Type B pancreatic cell (in vitro differentiated cells): ENCODE results near the gene SLC44A5. TPM values are rescaled to one million over a fixed set of nuclear protein-coding genes. Genes with fewer than 3 reads are reported as not detected.
"Not testable (repeated sequence)": the region's sequence is repeated elsewhere in the genome, so short reads cannot be mapped to it uniquely, and the experiment has no call there.

Experiments
- DNase-seq: peaks from one replicate; pipeline ENCODE4 v3.0.0; 2021; ENCODE audit warnings: mixed read lengths; ENCODE audit not compliant: unreplicated experiment; ENCODE audit errors: extremely low spot score
- H3K27ac Mint-ChIP-seq: 2 replicates; pipeline ENCODE4 v1.8.0; 2021; ENCODE audit warnings: mild to moderate bottlenecking, mixed read lengths
- H3K27me3 Mint-ChIP-seq: 2 replicates; pipeline ENCODE4 v1.8.0; 2021; ENCODE audit warnings: mixed read lengths
- H3K36me3 Mint-ChIP-seq: 2 replicates; pipeline ENCODE4 v1.8.0; 2021; ENCODE audit warnings: mixed read lengths
- H3K4me1 Mint-ChIP-seq: one replicate; pipeline ENCODE4 v1.8.0; 2021; ENCODE audit warnings: mixed read lengths; ENCODE audit not compliant: unreplicated experiment
- H3K4me3 Mint-ChIP-seq: 2 replicates; pipeline ENCODE4 v1.8.0; 2021; ENCODE audit warnings: mild to moderate bottlenecking, mixed read lengths
- H3K9me3 Mint-ChIP-seq: 2 replicates; pipeline ENCODE4 v1.8.0; 2021; ENCODE audit warnings: mixed read lengths
- total RNA-seq: library from RNA; stranded (reverse); gene quantifications from 2 replicates; pipeline ENCODE4 v1.2.1, GENCODE V29; 2021; ENCODE audit warnings: low replicate concordance
- TF ChIP-seq, protein P1 (sequence below): fragments of 200-600 bp; sonication (generic); conservative IDR thresholded peaks from 2 replicates; pipeline ENCODE4 v1.5.0; 2021; ENCODE audit warnings: antibody characterized with exemption, mild to moderate bottlenecking

Gene SLC44A5
- total RNA-seq, 1 donor from 2014 or later = 2.4 TPM

DNA sequence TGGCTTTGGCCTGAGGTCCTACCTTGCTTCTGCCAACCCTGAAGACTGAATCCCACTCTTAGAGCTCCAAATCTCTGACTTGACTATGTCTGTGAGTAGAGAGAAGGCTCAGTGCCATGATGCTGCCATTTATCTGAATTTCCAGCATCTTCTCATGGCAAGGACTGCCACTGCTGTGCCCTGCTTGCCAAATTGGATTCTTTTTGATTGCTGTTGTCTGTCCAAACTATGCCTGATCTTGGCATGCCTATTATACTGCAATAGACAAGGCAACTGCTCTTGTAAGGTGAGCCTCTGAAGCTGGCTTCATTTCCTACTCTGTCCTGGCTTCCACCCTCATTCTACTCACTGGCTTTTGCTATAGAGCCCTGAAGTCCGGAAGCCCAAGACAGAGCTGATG lies 210.2 kb downstream of the SLC44A5 start:
- no peaks in the 10 kb centered on the region for H3K4me1 Mint-ChIP-seq
- no peak overlapping the region for H3K4me3 Mint-ChIP-seq
- no peaks in the 10 kb centered on the region for H3K36me3 Mint-ChIP-seq
- H3K27me3 Mint-ChIP-seq = no peaks in the 10 kb centered on the region
- H3K27ac Mint-ChIP-seq = no peak overlapping the region
- TF ChIP-seq, protein P1, sequence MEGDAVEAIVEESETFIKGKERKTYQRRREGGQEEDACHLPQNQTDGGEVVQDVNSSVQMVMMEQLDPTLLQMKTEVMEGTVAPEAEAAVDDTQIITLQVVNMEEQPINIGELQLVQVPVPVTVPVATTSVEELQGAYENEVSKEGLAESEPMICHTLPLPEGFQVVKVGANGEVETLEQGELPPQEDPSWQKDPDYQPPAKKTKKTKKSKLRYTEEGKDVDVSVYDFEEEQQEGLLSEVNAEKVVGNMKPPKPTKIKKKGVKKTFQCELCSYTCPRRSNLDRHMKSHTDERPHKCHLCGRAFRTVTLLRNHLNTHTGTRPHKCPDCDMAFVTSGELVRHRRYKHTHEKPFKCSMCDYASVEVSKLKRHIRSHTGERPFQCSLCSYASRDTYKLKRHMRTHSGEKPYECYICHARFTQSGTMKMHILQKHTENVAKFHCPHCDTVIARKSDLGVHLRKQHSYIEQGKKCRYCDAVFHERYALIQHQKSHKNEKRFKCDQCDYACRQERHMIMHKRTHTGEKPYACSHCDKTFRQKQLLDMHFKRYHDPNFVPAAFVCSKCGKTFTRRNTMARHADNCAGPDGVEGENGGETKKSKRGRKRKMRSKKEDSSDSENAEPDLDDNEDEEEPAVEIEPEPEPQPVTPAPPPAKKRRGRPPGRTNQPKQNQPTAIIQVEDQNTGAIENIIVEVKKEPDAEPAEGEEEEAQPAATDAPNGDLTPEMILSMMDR = no peak
- no peak for DNase-seq
- H3K9me3 Mint-ChIP-seq = no peaks in the 10 kb centered on the region

DNA sequence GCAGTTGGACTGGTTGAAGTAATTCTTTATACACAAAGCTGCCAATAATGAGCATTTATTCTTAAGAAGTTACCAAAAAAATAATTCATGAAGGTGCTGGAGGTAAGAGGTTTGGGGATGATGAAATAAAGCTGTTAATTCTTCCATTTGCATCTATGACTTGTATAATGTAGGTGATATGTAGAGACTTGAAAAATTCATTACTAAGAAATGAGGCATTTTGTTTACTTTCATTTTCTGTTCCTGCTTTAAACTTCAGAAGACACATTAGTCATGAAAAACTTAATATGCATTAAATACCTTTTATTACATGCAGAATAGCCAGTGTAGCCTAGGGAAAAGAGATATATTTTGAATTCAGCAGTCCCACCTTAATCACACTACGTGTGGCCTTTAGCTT lies 214.2 kb downstream of the SLC44A5 start:
- TF ChIP-seq, protein P1 = no peak
- Mint-ChIP-seq H3K4me1 (no peaks in the 10 kb centered on the region), H3K27ac (no peak overlapping the region), H3K9me3 (no peaks in the 10 kb centered on the region), H3K4me3 (no peak overlapping the region), H3K27me3 (no peaks in the 10 kb centered on the region), H3K36me3 (no peaks in the 10 kb centered on the region)
- DNase-seq = no peak

DNA sequence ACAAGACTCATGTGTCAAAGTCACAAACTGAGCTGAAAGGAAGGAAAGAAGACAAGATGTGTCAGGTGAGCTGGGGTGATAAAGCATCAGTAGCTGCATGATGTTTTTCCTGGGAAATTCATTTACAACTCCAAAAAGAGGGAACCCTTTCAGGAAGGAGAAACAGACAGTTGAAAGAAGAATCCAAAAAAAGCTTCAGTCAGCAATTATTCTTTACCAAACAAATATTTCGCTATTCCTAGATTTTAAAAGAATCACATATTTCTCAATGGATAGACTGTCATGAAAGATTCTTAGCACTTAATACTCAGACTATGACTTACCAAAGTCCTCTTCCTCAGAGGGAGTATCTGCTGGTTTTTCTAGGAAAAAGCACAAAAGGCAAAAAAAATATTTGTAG lies 214.7 kb downstream of the SLC44A5 start:
- H3K4me1 Mint-ChIP-seq = no peaks in the 10 kb centered on the region
- no peak overlapping the region for H3K27ac Mint-ChIP-seq
- no peaks in the 10 kb centered on the region for H3K36me3 Mint-ChIP-seq
- no peak for DNase-seq
- TF ChIP-seq, protein P1 = no peak
- H3K27me3 Mint-ChIP-seq = no peaks in the 10 kb centered on the region
- no peaks in the 10 kb centered on the region for H3K9me3 Mint-ChIP-seq
- no peak overlapping the region for H3K4me3 Mint-ChIP-seq

DNA sequence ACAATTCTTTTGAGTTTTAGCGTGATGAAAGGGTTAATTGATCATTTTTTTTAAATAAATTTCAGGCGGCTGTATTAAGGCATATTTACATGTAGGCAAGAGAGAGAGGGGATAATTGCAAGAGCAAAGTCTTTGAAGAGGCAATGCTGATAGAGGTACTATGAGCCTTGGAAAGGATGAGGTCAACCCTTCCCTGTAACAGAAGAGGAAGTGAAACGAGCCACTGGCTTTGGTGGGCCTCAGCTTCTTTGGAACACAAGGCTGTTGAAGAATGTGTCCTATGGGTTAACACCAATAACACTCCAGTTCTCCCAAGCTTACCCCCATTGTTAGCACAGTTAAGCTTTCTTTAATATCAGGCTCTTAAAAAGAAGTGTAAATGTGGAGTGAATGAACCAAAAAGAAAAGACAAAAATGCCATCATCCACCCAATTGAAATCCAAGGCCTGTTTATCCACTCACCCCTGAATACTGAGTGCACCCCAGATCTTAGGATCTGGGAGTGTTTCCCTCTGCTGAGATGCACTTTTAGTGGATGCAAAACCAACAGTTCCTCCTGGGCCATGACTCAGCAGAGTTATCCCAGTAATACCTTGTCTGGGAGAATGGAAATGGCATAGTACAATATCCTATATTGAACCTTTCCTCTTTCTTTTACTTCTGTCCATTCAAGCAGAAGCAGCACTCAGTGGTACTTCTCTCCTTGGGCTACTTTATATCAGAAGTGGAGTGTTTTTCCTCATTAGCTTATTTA lies 216.4 kb downstream of the SLC44A5 start:
- H3K27me3 Mint-ChIP-seq = no peaks in the 10 kb centered on the region
- H3K4me3 Mint-ChIP-seq = no peak overlapping the region

DNA sequence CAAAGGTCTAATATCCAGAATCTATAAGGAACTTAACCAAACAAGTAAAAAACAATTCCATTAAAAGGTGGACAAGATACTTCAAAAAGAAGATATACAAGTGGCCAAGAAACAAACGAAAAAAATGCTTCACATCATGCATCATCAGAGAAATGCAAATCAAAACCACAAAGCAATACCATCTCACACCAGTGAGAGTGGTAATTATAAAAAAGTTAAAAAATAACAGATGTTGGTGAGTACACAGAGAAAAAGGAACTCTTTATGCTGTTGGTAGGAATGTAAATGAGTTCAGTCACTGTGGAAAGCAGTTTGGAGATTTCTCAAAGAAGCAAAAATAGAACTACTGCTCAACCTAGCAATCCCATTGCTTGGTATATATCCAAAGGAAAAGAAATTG lies 218.6 kb downstream of the SLC44A5 start:
- H3K4me1 Mint-ChIP-seq = no peaks in the 10 kb centered on the region
- no peak overlapping the region for H3K4me3 Mint-ChIP-seq
- no peak overlapping the region for H3K27ac Mint-ChIP-seq
- H3K9me3 Mint-ChIP-seq = no peaks in the 10 kb centered on the region
- H3K27me3 Mint-ChIP-seq = no peaks in the 10 kb centered on the region
- no peaks in the 10 kb centered on the region for H3K36me3 Mint-ChIP-seq
- TF ChIP-seq, protein P1 = no peak
- DNase-seq = no peak

More for the DNA sequence above, 216.4 kb downstream of the SLC44A5 start:
- DNase-seq = no peak
- Mint-ChIP-seq H3K4me1 (no peaks in the 10 kb centered on the region), H3K27ac (no peak overlapping the region), H3K9me3 (no peaks in the 10 kb centered on the region), H3K36me3 (no peaks in the 10 kb centered on the region)
- TF ChIP-seq, protein P1 = no peak

DNA sequence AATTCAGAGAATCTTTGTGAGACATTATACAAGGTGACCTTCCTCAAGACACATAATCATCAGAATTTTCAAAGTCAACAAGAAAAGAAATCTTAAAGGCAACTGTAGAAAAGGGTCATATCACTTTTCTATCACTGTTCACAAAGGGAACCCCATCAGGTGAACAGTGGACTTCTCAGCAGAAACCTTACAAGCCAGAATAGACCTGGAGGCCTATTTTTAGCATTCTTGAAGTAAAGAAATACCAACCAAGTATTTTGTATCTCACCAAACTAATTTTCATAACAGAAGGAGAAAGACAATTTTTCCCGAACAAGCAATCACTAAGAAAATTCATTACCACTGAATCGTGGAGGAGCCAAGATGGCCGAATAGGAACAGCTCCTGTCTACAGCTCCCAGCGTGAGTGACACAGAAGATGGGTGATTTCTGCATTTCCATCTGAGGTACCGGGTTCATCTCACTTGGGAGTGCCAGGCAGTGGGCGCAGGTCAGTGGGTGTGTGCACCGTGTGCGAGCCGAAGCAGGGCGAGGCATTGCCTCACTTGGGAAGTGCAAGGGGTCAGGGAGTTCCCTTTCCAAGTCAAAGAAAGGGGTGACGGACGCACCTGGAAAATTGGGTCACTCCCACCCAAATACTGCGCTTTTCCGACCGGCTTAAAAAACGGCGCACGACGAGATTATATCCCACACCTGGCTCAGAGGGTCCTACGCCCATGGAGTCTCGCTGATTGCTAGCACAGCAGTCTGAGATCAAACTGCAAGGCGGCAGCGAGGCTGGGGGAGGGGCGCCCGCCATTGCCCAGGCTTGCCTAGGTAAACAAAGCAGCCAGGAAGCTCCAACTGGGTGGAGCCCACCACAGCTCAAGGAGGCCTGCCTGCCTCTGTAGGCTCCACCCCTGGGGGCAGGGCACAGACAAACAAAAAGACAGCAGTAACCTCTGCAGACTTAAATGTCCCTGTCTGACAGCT lies 235.2 kb downstream of the SLC44A5 start:
- H3K4me1 Mint-ChIP-seq, H3K27me3 Mint-ChIP-seq, H3K36me3 Mint-ChIP-seq, DNase-seq, H3K27ac Mint-ChIP-seq, H3K9me3 Mint-ChIP-seq: not testable (repeated sequence)
- H3K4me3 Mint-ChIP-seq = peak overlapping the region; percentile 76
